NCI-H2196 treated with DMSO at 0.1 percent for 48 hours (cell line): ENCODE results near the gene CSTPP1.
"Not testable (repeated sequence)": the region's sequence is repeated elsewhere in the genome, so short reads cannot be mapped to it uniquely, and the experiment has no call there.

Experiments used
- DNase-seq: peaks from one replicate; lab custom pipeline; 2025; ENCODE audit not compliant: unreplicated experiment; lab: John Stamatoyannopoulos, UW

The CSTPP1 gene

GRCh38 chr11:47189100-47189834 lies 252.7 kb downstream of the CSTPP1 start:
- DNase-seq, result no peak

- DNase-seq, result not testable (repeated sequence)
Observed at GRCh38 chr11:47191137-47191536, 254.6 kb downstream of the CSTPP1 start.

- DNase-seq, result no peak
Observed at GRCh38 chr11:47192111-47192510, 255.6 kb downstream of the CSTPP1 start.

- not testable (repeated sequence) for DNase-seq
Observed at GRCh38 chr11:47198161-47198560, 261.6 kb downstream of the CSTPP1 start.

- no peak for DNase-seq
Observed at GRCh38 chr11:47201015-47201414, 264.5 kb downstream of the CSTPP1 start.

GRCh38 chr11:47202576-47202975 lies 266.0 kb downstream of the CSTPP1 start:
- no peak for DNase-seq

- DNase-seq, result no peak
Observed at GRCh38 chr11:47204637-47204989, 268.1 kb downstream of the CSTPP1 start.

- not testable (repeated sequence) for DNase-seq
Observed at GRCh38 chr11:47206577-47206976, 270.0 kb downstream of the CSTPP1 start.

- no peak for DNase-seq
Observed at GRCh38 chr11:47207459-47207858, 270.9 kb downstream of the CSTPP1 start.

GRCh38 chr11:47208008-47208552 lies 271.5 kb downstream of the CSTPP1 start:
- DNase-seq, result not testable (repeated sequence)

- DNase-seq, result no peak
Observed at GRCh38 chr11:47208628-47209027, 272.1 kb downstream of the CSTPP1 start.
